H1 (cell line): ENCODE results near the gene RAB7B. TPM values are rescaled to one million over a fixed set of nuclear protein-coding genes. Genes with fewer than 3 reads are reported as not detected.

Experiments
- polyA plus RNA-seq, 7 experiments: library from polyadenylated mRNA; depleted of rRNA in 3 of 7; stranded (reverse) in 5 of 7; unstranded in 2 of 7; fragments of >200 nt in 5 of 7; fragments of 200-250 nt in 2 of 7; gene quantifications; 1 replicate in 5 of 7; 2 replicates in 1 of 7; 4 replicates in 1 of 7; pipeline versions ENCODE4 v1.2.1 to v1.2.3, GENCODE V29; 2011 to 2013; ENCODE audit warnings: missing spikeins in 2 of 7, mixed read lengths in 2 of 7
- total RNA-seq: library from RNA; stranded (reverse); fragmentation: NEBNext Ultra II Directional; extraction: Animal tissue kit (Norgen Biotek cat#: 25700); gene quantifications from 2 replicates; pipeline ENCODE4 v1.2.1, GENCODE V29; 2021

Gene RAB7B
- total and polyA plus RNA-seq, 2 of the 8 experiments (the other 6 are each of a cell fraction or from before 2014, with no cell fraction given): 0.05 TPM; not detected in 1

Other genes starting within 250 kb of the RAB7B start
- 16.4 and 17.3 TPM in 2 replicates for gene RAB29, start 227.9 kb downstream of the RAB7B start, total RNA-seq
- 9.7 and 10.1 TPM in 2 replicates for gene RAB29, start 227.9 kb downstream of the RAB7B start, polyA plus RNA-seq (2011; rRNA removed)
- gene SLC41A1, start 190.2 kb downstream of the RAB7B start, total RNA-seq: 42.3 and 43.2 TPM in 2 replicates
- gene SLC41A1, start 190.2 kb downstream of the RAB7B start, polyA plus RNA-seq (2011; rRNA removed): 34.1 and 41.2 TPM in 2 replicates
- not detected in 2 replicates for gene PM20D1, start 153.3 kb downstream of the RAB7B start, total RNA-seq
- 0.05 TPM in 1 of 2 replicates, not detected in the other for gene PM20D1, start 153.3 kb downstream of the RAB7B start, polyA plus RNA-seq (2011; rRNA removed)
- gene SLC26A9, start 59.9 kb downstream of the RAB7B start, total RNA-seq: not detected in 2 replicates
- 0.03 TPM in 1 of 2 replicates, not detected in the other for gene SLC26A9, start 59.9 kb downstream of the RAB7B start, polyA plus RNA-seq (2011; rRNA removed)
- gene CTSE, start 20.5 kb upstream of the RAB7B start, total RNA-seq: not detected in 2 replicates
- gene CTSE, start 20.5 kb upstream of the RAB7B start, polyA plus RNA-seq (2011; rRNA removed): 0.03 TPM in 1 of 2 replicates, not detected in the other
- not detected in 2 replicates for gene RHEX, start 49.8 kb upstream of the RAB7B start, total RNA-seq
- not detected in 2 replicates for gene RHEX, start 49.8 kb upstream of the RAB7B start, polyA plus RNA-seq (2011; rRNA removed)
- 0.42 and 0.50 TPM in 2 replicates for gene AVPR1B, start 114.0 kb upstream of the RAB7B start, total RNA-seq
- 0.29 and 0.44 TPM in 2 replicates for gene AVPR1B, start 114.0 kb upstream of the RAB7B start, polyA plus RNA-seq (2011; rRNA removed)
- gene FAM72A, start 199.4 kb upstream of the RAB7B start, total RNA-seq: 19.7 and 23.0 TPM in 2 replicates
- gene FAM72A, start 199.4 kb upstream of the RAB7B start, polyA plus RNA-seq (2011; rRNA removed): 7.7 and 10.7 TPM in 2 replicates
- gene SRGAP2, start 200.1 kb upstream of the RAB7B start, total RNA-seq: 51.2 and 54.0 TPM in 2 replicates
- 10.8 and 22.2 TPM in 2 replicates for gene SRGAP2, start 200.1 kb upstream of the RAB7B start, polyA plus RNA-seq (2011; rRNA removed)